NCI-H524 (cell line): ENCODE results near the gene ASB4.

Source experiments
- DNase-seq, 2 experiments: peaks; one replicate each; lab custom pipeline; 2025; lab: John Stamatoyannopoulos, UW

The ASB4 gene

DNA sequence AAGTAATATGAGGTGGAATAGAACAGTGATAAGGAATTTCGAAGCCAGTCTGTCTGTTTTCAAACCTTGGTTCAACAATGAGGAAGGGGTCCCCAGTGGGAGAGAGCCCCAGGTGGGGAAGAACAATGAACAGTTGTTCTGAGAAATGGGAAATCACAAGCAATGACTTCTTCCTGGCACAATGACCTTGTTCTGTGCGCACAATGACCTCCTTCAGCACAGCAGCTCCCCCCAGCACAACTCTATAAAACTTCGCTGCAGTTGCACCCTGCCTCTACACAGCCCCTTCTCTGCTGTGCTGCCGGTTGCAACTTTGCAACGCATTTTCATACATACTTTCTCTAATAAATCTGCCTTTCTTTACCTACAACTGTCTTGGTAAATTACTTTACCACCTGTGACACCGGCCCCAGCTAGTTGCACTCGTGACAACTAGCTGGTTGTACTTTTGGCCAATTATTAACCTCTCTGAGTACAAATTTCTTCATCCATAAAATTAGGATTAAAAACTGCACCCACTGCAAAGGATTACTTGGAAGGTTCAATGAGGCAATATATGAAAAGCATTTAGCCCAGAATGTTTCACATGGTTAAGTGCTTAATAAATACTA lies 40.5 kb downstream of the ASB4 start:
- no peak for DNase-seq

DNA sequence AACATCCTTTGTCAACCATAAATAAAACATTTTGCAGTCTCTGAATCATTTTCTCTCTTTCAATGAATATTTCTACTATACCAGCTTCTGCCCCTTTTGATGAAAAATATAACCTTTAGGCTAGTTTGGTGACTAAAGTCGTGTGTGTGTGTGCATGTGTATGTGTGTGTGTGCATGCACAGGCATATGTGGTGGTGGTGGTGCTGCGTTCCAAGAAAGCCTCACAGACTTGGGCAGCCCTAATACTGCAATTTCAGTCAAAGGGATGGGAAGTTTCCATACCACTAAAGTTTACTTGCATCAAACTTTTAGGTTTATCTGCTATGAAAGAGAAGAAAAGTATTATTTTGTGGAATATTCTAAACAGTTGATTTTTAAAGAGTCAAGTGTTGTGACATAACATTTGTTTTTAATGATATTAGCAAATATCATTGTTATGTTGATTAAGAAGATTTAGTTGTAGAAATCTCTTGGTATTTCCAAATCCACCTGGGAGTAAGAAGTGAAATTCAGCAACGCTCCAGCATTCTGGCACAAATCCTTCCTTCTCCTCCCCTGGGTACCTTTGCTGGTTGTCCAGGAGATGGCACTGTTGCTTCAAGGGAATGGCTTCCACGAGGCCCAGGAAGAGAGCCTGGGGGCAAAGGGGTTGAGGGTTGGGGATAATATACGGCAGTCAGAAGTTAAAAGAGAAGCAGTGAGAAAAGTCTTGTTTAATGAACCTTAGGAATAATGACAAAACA lies 41.5 kb downstream of the ASB4 start:
- DNase-seq = peak; percentile 33 to 56

DNA sequence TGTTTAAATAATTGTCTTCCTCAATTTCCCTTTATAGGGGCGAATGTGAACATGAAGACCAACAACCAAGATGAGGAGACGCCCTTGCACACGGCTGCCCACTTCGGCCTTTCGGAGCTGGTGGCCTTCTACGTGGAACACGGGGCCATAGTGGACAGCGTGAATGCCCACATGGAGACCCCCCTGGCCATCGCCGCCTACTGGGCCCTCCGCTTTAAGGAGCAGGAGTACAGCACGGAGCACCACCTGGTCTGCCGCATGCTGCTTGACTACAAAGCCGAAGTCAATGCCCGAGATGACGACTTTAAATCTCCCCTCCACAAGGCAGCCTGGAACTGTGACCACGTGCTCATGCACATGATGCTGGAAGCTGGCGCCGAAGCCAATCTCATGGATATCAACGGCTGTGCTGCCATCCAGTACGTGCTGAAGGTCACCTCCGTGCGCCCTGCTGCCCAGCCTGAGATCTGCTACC lies 42.1 kb downstream of the ASB4 start:
- no peak for DNase-seq

DNA sequence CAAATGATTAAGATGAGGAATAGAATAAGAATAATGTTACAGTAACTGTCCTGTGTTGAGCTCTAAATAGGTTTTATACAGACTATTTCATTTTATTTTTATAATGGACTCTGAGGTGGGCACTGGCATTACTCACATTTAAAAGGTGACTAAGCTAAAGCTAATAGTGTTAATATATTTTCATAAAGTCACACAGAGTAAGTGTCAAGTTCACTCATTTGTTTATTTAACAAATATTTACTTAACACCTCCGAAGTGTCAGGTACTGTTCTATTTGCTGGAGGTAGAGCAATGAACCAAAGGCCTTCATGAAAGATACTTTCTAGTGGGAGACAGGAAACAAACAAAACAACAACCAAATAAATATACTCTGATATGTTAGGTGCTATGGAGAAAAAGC lies 44.0 kb downstream of the ASB4 start:
- DNase-seq = no peak

DNA sequence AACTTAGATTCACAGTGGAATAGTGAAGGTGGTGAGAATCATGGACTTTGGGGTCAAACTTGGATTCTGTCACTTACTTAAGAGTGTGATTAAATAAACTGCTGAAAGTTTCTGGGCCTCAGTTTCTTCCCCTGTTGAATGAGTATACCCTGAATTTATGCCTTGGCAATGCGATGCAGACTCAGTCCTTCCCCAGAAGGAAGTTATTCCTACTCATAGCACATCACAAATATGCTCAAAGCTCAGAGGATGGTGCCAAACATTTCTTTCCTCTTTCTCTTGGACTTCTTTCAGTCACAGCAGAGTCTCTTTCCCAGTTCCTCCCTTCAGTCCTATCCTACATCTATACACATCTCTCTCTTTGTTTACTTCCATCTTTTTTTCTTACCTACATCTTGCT lies 45.1 kb downstream of the ASB4 start:
- no peak for DNase-seq

DNA sequence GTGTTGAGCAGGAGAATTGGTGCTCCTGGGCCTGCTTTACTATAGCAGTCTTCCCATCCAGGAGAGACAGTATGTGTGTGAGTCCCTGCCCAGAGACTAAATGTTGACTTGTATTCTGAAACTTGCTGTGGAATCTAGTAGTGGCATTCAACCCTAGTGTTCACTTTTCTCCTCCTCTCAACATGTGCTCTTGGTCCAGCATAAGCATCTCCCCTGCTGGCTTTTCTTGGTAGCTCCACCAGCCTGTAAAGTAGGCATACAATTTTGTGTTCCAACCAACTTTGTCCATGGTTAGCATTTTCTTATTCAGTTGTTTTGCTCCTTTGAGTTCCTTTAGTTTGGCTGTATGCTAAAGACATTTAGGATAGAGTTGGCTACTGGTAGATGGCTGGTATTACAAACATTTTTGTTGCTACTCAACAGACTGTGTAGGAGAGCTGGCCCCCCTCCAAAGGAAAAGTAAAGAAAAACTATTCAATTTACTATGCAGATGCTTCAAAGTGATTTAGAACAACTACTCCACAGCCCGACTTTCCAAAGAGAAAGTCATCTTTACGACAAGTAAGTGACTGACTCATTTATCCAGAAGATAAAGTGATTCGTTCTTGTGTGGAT lies 46.0 kb downstream of the ASB4 start:
- DNase-seq = no peak

DNA sequence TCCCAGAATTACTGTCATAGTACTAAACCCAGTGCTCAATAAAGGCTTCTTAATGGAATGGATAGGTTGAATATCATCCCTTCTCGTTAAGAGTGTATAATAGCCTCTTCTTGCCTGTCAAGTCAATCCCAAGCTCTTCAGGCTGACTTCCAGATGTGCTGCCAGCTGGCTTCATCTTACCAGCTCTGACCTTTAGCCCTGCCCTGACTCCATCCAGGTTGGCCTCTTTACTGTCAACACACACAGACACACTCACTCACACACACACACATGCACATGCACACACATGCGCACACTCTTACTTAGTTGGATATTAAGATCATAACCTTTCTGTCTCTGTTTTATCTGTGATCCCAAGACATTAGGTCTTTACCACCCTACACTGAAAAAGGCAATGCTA lies 49.1 kb downstream of the ASB4 start:
- DNase-seq = peak; percentile 71 to 83

DNA sequence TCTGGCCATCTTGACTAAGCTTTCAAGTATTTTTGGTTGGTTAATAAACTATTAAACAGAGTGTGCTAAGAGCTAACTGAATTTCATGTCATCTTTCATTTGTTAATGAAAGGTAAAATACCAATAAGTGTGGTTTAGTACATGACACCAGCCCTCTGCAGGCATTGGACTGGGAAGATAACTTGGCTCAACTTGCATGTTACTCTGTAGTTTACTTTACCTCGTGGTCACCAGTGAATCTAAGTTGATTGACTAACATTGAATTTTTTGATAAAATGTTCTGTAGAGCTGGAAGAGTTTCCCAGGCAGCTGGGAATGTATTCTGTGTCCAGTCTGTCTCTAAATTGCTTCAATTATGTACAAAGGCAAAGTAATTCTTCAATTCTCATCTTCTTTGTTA lies 49.9 kb downstream of the ASB4 start:
- DNase-seq = no peak

DNA sequence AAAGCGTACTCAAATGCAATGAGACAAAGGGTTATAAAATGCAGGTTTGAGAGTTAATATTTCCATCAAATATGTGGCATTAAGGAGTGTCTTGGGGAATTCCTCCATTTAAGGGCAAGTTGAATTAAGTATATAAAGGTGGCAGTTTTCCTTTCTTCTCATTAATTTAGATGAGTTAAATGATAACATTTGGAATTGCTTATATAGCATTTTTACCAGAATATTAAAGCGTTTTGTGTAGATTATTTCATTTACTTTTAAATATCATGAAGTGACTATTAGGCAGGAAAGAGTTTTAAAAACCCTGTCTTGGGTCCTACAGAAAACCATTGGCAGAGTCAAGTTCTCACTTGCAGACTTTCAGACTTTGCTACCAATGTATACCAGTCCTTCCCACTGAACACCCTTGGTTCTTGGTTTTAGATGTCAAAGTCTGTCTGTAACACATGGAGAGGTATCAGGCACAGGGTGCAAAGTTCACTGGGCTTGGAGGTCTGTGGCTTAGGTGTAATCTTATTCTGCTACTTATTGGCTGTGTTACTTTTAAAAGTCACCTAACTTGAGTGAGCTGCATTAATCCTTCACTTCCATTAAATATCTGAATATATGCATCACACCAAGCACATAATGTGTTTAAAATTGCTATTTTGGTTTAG lies 51.0 kb downstream of the ASB4 start:
- no peak for DNase-seq

DNA sequence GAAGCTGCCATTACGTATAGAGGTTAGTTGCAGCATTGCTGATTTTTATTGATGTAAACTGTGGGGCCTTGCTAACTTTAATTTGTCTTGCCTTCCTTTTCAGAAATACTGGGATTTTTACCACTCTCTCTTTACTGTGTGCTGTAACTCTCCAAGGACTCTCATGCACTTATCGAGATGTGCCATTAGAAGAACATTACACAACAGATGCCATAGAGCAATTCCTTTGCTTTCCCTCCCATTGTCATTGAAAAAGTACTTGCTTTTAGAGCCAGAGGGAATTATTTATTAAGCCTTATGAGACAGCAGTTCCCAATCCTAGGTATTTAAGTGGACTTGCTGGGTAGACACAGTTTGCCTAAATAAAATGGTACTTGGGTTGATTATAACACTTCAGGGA lies 51.7 kb downstream of the ASB4 start:
- peak in 1 of 2 experiments; percentile 3 for DNase-seq

DNA sequence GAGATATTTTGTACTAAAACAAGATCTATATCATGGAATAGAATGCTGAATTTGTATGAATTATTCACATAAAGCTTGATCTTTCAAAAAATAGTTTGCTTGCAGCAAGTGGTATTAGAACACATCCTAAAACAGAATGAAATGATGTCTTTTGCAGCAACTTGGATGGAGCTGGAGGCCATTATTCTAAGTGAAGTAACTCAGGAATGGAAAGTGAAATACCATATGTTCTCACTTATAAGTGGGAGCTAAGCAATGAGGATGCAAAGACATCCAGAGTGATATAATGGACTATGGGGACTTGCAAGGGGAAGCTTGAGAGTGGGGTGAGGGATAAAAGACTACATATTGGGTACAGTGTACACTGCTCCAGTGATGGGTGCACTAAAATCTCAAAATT lies 53.7 kb downstream of the ASB4 start:
- DNase-seq = peak in 1 of 2 experiments; percentile 11

DNA sequence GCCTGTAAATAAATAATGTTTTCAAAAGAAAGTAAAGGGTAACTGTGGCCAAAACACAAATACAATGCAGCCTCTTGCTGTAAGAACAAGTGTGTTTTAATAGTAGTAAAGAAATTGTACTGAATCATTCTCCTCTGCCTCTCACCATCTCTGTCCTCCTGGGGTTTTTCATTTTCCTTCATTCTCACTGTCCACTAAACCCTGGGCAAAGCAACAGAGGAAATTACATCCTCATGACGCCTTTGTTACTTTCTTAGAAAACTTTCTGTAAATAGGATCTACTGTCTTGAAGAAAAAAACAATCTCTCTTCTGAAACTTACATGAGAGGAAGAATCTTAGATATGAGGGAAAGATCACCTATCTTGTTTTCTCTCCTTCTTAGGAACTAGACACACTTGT lies 54.6 kb downstream of the ASB4 start:
- no peak for DNase-seq

DNA sequence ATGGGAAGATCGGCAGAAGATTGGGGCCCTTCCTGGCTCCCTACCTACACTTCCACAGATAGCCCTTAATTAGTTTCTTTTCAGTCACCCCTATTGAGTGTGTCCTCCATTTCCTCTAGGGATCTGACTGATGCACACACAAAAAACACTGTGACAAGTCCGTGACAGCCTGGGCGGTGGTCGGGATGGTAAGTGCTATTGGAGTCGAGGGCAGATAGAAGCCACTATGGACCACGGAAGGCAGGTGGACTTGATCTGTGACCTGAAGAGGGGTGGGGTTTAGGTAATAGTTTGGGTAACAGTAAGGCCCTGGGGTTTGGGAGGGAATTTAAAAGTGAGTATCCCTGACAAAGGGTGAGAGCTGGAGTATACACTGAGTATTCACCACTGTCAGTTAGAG lies 57.6 kb downstream of the ASB4 start:
- no peak for DNase-seq

DNA sequence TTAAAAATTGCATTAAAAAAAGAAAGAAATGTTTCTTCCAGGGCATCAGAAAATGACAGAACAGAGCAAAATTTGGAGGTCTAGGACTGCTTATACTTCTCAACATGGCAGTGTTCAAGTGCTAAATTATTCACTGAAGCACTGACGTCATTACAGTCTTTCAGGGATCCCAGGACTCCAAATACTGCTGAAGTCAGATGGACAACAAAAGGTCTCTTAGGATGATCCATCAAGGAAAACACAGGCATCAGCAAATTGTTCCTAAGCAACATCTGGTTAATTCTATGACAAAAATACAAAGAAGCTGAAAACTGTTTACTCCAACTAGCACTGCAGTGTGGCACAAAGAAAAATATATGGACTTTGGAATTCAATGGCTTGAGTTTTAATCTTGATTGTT lies 58.4 kb downstream of the ASB4 start:
- no peak for DNase-seq

DNA sequence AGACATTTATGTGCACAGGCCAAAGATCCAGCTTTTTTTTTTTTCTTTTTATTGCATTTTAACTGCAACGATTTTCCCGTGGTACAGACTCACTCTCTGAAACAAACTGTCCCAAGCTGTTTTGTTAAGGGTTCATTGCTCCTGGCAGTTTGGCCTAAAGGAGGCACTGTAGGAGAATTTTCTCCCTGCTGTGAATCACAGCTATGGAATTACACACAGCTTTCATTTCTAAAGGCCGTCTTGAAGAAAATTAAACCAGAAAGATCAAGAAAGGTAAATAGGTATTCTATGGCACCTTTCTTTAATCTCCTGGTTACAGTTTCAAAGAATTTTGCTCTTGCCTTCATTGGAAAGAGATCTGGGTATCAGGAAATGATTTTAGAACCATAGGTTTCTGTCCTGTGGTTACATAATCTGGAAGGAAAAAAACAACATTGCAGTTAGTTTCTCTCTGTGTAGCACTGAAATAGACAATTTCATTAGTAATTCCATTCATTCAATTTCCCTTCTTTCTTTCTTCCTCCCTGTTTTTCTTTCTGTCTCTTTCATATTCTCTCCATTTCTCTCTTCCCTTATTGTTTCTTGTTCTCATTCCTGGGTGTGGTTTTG lies 59.4 kb downstream of the ASB4 start:
- peak in 1 of 2 experiments; percentile 27 for DNase-seq

DNA sequence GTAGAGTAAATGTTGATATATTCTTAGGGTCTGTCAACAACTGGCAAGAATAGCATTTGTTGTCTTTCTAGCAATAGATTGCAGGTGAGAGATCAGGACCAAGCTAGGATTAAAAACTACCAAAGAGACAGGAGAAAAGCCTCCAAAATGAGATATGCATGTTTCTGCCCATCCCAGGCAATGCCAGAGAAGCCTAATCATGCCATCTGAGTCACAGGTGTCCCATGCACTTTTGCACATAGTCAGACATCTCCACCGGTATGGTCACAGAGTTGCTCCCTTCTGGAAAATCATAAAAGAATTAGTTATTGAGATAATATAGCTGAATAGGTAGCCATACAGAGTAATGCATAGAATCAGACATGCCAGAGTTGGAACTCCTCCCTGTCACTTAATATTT lies 59.9 kb downstream of the ASB4 start:
- DNase-seq = no peak

DNA sequence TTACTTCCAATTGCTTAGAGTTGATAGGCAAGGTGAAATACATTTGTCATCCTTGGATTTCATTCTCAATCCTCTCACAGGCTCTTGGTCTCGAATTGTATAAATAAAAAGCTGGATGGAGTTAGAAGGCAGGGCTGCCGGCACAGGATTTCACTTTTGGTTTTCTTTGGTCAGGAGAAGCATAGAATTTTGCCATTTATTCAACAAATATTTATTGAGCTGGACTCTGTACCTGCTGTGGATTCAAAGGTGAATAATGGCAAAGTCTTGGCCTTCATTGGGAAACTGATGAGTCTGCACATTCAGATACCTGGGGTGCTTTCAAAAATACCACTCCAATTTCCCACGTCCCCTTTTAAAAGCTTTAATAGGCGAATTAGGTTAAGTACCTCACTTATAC lies 60.9 kb downstream of the ASB4 start:
- no peak for DNase-seq

DNA sequence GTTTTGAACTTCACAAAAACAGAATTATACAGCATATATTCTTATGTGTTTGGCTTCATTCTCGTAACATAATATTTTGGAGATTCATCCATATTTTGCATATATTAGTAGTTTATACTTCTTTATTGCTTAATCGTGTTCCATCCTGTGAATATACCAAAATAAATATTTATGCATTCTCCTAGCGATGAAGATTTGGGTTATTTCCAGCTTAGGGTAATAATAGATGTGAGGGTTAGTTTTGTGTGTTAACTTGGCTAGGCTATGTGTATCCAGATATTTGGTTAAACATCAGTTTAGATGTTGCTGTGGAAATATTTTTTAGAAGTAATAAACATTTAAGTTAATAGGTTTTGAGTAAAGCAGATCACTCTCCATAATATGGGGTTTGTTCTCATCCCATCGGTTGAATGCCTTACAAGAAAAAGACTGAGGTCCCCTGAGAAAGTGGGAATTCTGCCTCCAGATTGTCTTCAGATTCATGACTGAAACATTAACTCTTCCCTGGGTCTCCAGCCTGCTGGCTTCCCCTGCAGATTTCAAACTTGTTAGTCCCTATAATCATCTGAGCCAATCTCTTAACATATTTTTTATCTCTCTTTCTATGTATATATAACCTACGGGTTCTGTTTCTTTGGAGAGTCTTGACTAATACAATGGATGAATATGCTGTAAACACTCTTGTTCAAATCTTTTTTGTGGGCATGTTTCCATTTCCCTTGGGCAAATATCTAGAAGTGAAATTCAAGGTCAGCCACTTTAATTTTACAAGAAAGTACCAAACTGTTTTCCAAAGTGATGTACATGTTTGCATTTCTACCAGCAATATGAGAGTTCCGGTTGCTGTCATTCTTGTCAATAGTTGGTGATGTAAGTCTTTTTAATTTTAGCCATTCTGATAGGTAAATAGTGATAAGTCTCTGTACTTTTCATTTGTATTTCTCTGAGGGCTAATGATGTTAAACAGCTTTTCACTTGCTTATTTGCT lies 61.9 kb downstream of the ASB4 start:
- no peak for DNase-seq

DNA sequence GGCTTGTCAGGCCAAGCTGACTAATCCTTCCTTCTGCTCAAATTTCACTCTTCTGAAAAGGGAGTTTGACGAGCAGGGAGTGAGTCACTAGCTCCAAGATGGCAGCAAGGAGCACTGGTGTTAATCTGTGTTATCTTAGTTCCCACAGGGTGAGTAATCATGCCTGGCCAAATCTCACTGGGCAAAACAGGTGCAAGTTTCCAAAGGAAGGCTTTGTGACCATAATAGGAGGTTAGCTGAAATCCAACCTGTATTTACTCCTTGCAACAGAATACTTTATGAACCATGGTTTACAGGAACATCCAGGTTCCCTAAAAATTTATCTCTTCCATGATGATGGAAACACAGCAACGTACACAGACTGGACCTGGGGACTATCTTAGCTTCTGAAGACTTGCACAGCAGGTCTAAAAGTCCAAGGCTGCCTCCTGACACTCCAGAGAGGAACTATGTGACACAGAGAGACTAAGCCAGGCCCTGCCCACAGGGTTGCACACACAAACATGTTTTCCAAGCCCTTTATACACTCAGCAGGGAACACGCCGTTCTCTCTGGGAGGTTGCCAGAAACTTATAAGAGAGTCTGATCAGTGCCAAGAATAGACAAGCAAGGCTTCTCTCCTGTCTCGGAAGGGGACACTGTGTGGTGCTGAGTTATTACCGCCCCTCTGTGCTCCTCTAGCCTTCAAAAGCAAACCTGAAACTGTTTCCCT lies 64.2 kb downstream of the ASB4 start:
- peak in 1 of 2 experiments; percentile 38 for DNase-seq

DNA sequence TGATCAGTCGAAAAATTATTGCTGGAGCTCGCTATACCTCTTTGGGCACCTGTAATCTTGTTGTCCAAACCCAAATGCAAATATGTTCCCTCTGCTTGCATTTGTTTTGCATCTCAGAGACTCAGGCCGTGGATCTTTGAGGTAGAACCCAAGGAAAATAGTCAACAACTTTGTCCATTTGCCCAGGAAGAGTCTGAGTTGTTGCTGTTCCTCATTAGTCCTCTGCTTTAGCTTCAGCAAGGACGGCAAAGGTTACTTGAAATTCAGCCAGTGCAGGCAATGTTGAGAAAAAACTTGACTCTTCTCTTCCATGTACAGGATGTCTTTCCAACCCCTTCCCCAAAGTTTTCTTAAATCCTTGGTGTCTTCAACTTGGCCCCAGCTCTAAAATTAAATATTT lies 64.8 kb downstream of the ASB4 start:
- DNase-seq = no peak
